22Rv1 (cell line): Measurements from ENCODE around the gene SLC23A2.

Experiments
- ZFX ChIP-seq: fragments of 450-650 bp; IDR thresholded peaks from 2 replicates; pipeline ENCODE4 v1.6.1; 2017; ENCODE audit warnings: antibody characterized with exemption, borderline replicate concordance
- TF ChIP-seq, protein P1 (sequence below): fragments of 450-650 bp; IDR thresholded peaks from 2 replicates; pipeline ENCODE4 v1.5.1; 2017; ENCODE audit warnings: mild to moderate bottlenecking

DNA sequence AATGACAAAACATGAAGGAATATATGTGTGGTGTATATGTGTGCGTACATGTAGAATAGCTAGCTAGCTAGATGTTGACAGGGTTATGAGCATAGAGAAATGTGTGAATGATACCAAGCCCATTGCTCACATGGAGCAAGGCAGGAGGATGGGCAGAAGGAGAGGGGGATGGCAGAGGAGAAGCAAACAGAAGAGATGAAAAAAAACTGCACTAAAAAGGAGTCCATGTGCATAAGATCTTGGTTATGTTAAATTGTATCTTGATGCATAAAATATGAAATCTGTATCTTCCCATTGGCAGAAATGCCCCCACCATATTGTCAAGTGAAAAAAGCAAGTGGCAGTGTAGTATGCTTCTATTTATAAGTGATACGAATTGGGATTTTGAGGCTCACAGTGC, 154.5 kb downstream of the SLC23A2 start:
- TF ChIP-seq, protein P1, sequence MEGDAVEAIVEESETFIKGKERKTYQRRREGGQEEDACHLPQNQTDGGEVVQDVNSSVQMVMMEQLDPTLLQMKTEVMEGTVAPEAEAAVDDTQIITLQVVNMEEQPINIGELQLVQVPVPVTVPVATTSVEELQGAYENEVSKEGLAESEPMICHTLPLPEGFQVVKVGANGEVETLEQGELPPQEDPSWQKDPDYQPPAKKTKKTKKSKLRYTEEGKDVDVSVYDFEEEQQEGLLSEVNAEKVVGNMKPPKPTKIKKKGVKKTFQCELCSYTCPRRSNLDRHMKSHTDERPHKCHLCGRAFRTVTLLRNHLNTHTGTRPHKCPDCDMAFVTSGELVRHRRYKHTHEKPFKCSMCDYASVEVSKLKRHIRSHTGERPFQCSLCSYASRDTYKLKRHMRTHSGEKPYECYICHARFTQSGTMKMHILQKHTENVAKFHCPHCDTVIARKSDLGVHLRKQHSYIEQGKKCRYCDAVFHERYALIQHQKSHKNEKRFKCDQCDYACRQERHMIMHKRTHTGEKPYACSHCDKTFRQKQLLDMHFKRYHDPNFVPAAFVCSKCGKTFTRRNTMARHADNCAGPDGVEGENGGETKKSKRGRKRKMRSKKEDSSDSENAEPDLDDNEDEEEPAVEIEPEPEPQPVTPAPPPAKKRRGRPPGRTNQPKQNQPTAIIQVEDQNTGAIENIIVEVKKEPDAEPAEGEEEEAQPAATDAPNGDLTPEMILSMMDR: no peak
- no peak for TF ChIP-seq ZFX
